ENCODE data around the gene RNF227. TPM values are rescaled to one million over a fixed set of nuclear protein-coding genes. Genes with fewer than 3 reads are reported as not detected.
A peak's percentile ranks its signal among the peaks of the same experiment; 100 is the strongest.
"Not testable (repeated sequence)": the region's sequence is repeated elsewhere in the genome, so short reads cannot be mapped to it uniquely, and the experiment has no call there.

Gene RNF227
- total RNA-seq = 1 to 10 TPM; 2.6 to 5.2 (median 4.2) TPM

DNA sequence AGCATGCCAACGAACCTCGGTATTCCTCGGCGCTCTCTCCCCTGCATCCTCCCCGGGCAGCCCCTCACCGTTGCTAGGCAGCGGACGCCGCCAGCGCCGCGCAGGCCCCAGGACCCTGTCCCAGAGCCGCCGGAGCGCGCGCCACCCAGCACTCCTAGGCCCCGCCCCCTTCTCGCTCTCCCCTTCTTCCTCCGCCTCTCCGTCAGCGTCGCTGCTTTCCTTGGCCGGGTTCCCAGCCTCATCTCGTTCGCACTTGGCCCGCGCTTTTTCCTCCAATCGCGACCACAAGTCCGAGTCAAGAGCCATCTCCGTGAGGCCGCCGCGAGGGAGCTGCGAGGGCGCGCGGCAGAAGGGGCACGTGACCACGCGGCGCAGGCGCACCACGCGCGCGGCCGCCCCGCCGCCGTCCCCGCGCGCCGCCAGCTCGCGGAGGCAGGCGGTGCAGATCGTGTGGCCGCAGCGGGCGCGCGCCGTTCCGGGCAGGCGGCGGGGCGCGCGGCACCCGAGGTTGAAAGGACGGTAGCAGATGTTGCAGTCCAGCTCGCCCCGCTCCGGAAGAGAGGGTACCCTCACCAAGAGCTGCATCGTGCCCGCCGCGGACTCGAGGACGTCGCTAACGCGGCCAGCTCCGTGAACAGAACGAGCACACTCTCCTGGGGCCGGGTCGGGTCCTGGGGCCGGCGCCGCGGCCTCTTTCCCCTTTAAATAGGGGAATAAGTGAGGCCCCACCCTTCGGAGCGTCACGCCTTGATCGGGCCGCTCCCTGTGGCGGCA lies at the start of gene RNF227:
Gene RNF227, minus strand, starts transcription at position 679 of the 774 bp plus-strand sequence. Its CDS starts 94 bp downstream, at position 585.
- 0 to 5% (median 2%) methylated on average over 2 to 13 of the region's 100 CpGs; no CpG with 5 or more reads in 4 of the 10 experiments for WGBS, 10 experiments
- Histone ChIP-seq H3K4me3 (peak within 1 kb of the TSS; percentile 39 to 47 (median 43)), H3K27ac (peak within 1 kb of the TSS; percentile 93), H3K4me1 (replicated peaks in 1 of 2) (peaks cover 12 to 17% of the 10 kb centered on the region in 2 donors)
- ATAC-seq (replicated peaks in 6 of 8) = peak; percentile 75 to 91 (median 88)
- in situ Hi-C loops (cut with MboI; ENCODE audit: low pct_unique_long_range_greater_than_20kb in 2 of 9, low sequenced_read_pairs in 9 of 9, unreplicated experiment in 9 of 9) = no loop called here

DNA sequence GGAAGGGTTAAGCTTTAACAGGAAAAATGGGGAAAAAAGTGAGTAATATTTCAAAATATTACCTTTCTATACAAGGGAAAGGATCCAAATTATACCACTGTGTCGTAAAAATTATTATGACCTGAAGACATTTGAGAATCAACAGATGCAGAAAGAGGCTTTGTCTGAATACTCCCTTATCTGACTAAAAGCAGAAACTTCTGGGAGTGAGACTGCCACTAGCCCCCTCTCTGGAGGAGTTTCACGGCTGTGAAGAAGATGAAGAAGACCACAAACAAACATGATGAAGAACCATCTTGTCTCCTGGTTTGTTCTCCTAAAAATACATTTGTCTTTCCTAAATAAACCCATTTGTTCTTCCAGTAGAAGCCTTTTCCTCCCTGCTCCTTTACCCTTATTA lies 45.3 kb upstream of the RNF227 start:
- 6 to 100% (median 45%) methylated on average over 1 to 2 of the region's 2 CpGs for WGBS, 10 experiments
- Histone ChIP-seq H3K27ac (no peak overlapping the region), H3K4me1 (replicated peaks in 1 of 2) (no peaks in the 10 kb centered on the region), H3K4me3 (no peak overlapping the region)
- no peak for ATAC-seq (replicated peaks in 6 of 8)
- in situ Hi-C loops (cut with MboI; ENCODE audit: low pct_unique_long_range_greater_than_20kb in 2 of 9, low sequenced_read_pairs in 9 of 9, unreplicated experiment in 9 of 9) = no loop called here

DNA sequence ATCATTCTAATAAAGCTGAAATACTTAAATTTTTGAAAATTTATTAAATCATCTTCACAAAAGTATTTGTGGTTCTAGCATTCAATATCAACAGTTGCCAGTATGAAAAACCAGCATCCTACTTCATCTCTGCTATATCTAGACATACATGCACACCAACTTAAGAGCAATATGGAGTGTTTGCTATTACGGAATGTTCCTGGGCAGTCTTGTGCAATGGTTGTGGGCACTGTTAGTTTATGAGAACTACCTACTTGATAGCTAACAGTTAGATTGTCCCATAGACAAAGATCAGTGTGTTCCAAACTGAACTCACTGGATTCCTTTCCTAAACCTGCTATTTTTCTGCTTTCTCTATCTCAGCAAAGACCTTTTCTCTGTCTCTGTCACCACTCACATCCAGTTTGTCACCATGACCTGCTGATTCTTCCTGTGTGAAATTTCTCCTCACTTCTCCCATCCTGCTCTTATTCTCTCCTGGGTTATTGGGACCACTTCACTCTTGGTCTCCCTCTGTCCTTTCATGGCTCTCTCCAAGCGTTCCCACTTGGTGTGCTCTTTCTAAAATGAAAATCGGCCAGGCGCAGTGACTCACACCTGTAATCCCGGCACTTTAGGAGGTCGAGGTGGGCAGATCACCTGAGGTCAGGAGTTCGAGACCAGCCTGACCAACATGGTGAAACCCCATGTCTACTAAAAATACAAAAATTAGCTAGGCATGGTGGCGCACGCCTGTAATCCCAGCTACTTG lies 43.6 kb upstream of the RNF227 start:
- no peak for ATAC-seq (replicated peaks in 6 of 8)
- Histone ChIP-seq H3K4me3 (no peak overlapping the region), H3K4me1 (replicated peaks in 1 of 2) (no peaks in the 10 kb centered on the region), H3K27ac (no peak overlapping the region)
- WGBS, 10 experiments = 57 to 100% (median 84%) methylated on average over 1 to 7 of the region's 9 CpGs
- in situ Hi-C loops (cut with MboI; ENCODE audit: low pct_unique_long_range_greater_than_20kb in 2 of 9, low sequenced_read_pairs in 9 of 9, unreplicated experiment in 9 of 9) = no loop called here

DNA sequence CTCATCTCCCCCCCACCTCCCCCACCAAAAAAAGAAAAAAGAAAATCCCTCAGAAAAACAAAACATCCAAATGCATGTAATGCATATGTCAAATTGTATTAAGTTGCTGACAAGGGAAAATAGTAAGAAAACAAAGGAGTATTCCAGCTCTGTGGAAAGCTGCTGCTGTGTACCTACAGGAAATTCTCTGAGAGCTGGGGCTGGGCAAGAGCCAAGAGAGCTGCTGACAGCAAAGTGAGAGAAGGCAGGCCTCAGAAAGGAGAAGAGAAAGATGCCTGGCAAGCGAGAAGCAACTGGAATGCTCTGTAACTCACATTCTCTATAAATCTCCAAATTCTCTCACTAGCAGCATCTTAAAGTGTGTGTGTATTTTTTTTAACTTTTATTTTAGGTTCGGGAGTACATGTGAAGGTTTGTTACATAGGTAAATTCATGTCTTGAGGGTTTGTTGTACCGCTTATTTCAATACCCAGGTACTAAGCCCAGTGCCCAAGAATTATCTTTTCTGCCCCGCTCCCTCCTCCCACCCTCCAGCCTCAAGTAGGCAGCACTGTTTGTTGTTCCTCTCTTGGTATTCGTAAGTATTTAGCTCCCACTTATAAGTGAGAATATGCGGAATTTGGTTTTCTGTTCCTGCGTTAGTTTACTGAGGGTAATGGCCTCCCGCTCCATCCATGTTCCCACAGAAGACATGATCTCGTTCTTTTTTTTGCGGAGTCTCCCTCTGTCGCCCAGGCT lies 40.3 kb upstream of the RNF227 start:
- no peaks in the 10 kb centered on the region for H3K4me1 ChIP-seq (replicated peaks in 1 of 2)
- in situ Hi-C loops (cut with MboI; ENCODE audit: low pct_unique_long_range_greater_than_20kb in 2 of 9, low sequenced_read_pairs in 9 of 9, unreplicated experiment in 9 of 9) = no loop called here
- WGBS, 10 experiments = 0 to 93% (median 82%) methylated on average over 1 to 10 of the region's 11 CpGs
- H3K27ac ChIP-seq = no peak overlapping the region
- no peak overlapping the region for H3K4me3 ChIP-seq
- peak in 1 of 8 experiments; percentile 44 for ATAC-seq (replicated peaks in 6 of 8)

DNA sequence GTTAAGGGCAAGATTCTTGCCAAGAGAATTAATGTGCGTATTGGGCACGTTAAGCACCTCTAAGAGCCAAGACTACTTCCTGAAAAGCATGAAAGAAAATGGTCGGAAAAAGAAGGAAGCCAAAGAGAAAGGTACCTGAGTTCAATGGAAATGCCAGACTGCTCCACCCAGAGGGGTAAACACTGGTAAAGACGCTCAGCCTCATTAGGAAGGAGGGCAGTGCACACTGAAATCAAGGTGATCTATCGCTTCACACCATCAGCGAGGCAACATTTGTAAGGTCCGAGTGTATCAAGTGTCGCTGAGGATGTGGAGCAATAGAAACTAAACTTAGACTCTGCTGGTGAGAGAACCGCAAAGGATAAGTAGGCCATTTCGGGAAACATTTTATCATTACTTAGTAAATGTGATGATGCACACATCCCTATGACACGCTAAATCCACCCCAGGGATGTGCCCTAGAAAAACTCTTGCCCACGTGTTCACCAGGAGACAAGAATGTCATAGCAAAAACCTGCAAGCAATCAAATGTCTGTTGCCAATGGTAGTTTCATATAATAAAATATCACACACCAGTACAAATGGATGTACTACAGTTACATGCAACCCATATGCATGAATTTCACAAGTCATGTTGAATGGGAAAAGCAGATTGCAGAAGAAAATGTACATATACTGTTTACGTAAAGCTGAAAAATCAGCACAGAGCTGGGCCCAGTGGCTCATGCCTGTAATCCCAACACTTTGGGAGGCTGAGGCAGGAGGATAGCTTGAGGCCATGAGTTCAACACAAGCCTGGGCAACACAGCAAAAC lies 39.5 kb upstream of the RNF227 start:
- in situ Hi-C loops (cut with MboI; ENCODE audit: low pct_unique_long_range_greater_than_20kb in 2 of 9, low sequenced_read_pairs in 9 of 9, unreplicated experiment in 9 of 9) = no loop called here
- H3K4me1 ChIP-seq (replicated peaks in 1 of 2) = no peaks in the 10 kb centered on the region
- peak in 3 of 8 experiments; percentile 67 to 84 (median 68) for ATAC-seq (replicated peaks in 6 of 8)
- no peak overlapping the region for H3K27ac ChIP-seq
- 40 to 100% (median 73%) methylated on average over 1 to 11 of the region's 13 CpGs; no CpG with 5 or more reads in 1 of the 10 experiments for WGBS, 10 experiments
- H3K4me3 ChIP-seq = no peak overlapping the region

DNA sequence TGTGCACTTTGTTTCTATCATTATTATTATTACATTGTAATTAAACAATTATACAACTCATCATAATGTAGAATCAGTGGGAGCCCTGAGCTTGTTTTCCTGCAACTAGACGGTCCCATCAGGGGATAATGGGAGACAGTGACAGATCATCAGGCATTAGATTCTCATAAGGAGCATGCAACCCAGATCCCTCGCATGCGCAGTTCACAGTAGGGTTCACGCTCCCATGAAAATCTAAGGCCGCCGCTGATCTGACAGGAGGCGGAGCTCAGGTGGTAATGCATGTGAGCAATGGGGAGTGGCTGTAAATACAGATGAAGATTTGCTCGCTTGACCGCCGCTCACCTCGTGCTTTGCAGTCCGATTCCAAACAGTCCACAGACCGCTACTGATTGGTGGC lies 37.2 kb upstream of the RNF227 start:
- ATAC-seq (replicated peaks in 6 of 8); H3K4me3 ChIP-seq; in situ Hi-C loops (cut with MboI; ENCODE audit: low pct_unique_long_range_greater_than_20kb in 2 of 9, low sequenced_read_pairs in 9 of 9, unreplicated experiment in 9 of 9); H3K27ac ChIP-seq; H3K4me1 ChIP-seq (replicated peaks in 1 of 2): not testable (repeated sequence)
- 80 to 95% (median 87%) methylated on average over 3 to 9 of the region's 13 CpGs; no CpG with 5 or more reads in 2 of the 10 experiments for WGBS, 10 experiments

DNA sequence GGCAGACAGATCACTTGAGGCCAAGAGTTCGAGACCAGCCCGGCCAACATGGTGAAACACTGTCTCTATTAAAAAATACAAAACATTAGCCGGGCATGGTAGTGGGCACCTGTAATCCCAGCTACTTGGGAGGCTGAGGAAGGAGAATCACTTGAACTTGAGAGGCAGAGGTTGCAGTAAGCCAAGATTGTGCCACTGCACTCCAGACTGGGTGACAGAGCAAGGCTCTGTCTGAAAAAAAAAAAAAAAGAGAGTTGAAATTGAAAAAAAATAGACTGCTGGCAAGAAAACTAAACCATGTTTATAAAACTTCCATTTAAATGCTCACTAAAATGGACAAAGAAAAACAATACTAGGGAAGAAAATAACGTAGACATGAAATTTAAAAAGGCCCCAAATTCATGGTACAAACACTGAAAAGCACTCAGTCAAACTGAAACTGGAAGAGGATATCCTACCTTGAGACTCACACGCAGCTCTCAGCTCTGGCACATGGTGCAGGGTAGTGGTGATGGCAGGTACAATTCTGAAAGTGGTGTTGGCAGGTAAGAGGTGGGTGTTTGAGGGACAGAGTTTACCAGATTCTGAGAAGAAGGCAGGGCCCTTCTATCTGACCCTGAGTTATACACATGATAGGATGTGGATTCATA lies 35.2 kb upstream of the RNF227 start:
- Histone ChIP-seq H3K4me1 (replicated peaks in 1 of 2) (no peaks in the 10 kb centered on the region), H3K4me3 (no peak overlapping the region), H3K27ac (no peak overlapping the region)
- in situ Hi-C loops (cut with MboI; ENCODE audit: low pct_unique_long_range_greater_than_20kb in 2 of 9, low sequenced_read_pairs in 9 of 9, unreplicated experiment in 9 of 9) = no loop called here
- no peak for ATAC-seq (replicated peaks in 6 of 8)
- 11 to 92% (median 64%) methylated on average over 1 to 5 of the region's 5 CpGs; no CpG with 5 or more reads in 2 of the 10 experiments for WGBS, 10 experiments

DNA sequence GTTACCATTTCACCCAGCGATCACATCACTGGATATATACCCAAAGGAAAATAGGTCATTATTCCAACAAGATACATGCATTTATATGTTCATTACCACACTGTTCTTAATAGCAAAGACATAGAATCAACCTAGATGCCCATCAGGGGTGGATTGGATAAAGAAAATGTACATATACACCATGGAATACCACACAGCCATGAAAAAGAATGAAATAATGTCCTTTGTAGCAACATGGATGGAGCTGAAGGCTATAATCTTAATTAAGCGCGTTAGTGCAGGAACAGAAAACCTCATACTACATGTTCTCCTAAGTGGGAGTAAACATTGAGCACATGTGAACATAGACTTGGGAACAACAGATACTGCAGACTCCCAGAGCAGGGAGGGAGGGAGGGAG lies 34.5 kb upstream of the RNF227 start:
- no peak overlapping the region for H3K4me3 ChIP-seq
- H3K4me1 ChIP-seq (replicated peaks in 1 of 2) = no peaks in the 10 kb centered on the region
- ATAC-seq (replicated peaks in 6 of 8) = no peak
- H3K27ac ChIP-seq = no peak overlapping the region
- in situ Hi-C loops (cut with MboI; ENCODE audit: low pct_unique_long_range_greater_than_20kb in 2 of 9, low sequenced_read_pairs in 9 of 9, unreplicated experiment in 9 of 9) = no loop called here
- 33 to 100% (median 71%) methylated on average over 1 to 3 of the region's 3 CpGs; no CpG with 5 or more reads in 1 of the 10 experiments for WGBS, 10 experiments

DNA sequence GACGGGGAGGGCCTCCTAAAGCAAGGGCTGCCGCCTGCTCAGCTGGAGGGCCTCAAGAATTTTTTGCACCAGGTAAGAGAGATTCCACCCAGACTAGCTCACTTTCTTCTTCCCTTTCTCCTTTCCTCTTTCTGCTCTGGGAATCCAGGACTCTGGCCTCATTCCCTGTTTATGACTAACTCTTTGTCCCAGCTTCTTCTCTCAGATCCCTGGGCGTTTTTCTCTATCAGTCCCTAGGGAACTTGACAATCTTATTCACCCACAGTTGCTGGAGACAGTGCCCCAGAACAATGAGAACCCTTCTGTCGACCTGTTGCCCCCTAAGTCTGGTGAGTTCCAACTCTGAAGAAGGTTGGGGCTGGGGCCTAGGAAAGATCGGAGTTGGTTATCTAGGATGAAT lies 31.6 kb upstream of the RNF227 start:
- 39 to 100% (median 88%) methylated on average over 2 to 5 of the region's 5 CpGs; no CpG with 5 or more reads in 1 of the 10 experiments for WGBS, 10 experiments
- in situ Hi-C loops (cut with MboI; ENCODE audit: low pct_unique_long_range_greater_than_20kb in 2 of 9, low sequenced_read_pairs in 9 of 9, unreplicated experiment in 9 of 9) = no loop called here
- no peak for ATAC-seq (replicated peaks in 6 of 8)
- H3K4me3 ChIP-seq = no peak overlapping the region
- H3K27ac ChIP-seq = no peak overlapping the region
- no peaks in the 10 kb centered on the region for H3K4me1 ChIP-seq (replicated peaks in 1 of 2)

DNA sequence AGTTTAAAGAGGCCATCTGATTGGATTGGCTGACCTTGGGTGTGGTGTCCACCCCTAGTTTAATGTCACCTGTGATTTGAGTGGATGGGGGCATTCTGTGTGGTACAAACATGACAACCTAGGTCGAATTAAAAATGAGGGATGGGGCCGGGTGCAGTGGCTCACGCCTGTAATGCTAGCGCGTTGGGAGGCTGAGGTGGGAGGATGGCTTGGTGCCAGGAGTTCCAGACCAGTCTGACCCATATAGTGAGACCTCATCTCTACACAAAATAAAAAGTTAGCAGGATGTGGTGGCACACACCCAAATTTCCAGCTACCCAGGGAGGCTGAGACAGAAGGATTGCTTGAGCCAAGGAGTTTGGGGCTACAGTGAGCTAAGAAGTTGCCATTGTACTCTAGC lies 30.4 kb upstream of the RNF227 start:
- no peak for ATAC-seq (replicated peaks in 6 of 8)

DNA sequence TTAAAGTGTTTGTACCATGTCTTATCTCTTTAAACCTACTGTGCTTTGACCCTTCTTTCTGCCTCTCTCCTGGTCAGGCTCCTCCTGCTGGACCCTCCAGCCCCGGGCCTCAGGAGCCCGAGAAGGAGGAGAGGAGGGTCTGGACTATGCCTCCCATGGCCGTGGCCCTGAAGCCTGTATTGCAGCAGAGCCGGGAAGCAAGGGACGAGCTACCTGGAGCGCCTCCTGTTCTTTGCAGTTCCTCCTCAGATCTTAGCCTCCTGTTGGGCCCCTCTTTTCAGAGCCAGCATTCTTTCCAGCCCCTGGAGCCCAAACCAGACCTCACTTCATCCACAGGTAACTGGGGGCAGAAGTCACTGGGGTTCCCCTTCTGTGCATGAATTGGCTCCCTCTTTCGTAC lies 29.6 kb upstream of the RNF227 start:
- H3K4me1 ChIP-seq (replicated peaks in 1 of 2) = no peaks in the 10 kb centered on the region
- in situ Hi-C loops (cut with MboI; ENCODE audit: low pct_unique_long_range_greater_than_20kb in 2 of 9, low sequenced_read_pairs in 9 of 9, unreplicated experiment in 9 of 9) = no loop called here
- H3K27ac ChIP-seq = no peak overlapping the region
- no peak overlapping the region for H3K4me3 ChIP-seq
- 60 to 100% (median 95%) methylated on average over 1 to 5 of the region's 7 CpGs; no CpG with 5 or more reads in 5 of the 10 experiments for WGBS, 10 experiments
- no peak for ATAC-seq (replicated peaks in 6 of 8)

More for the DNA sequence above, 30.4 kb upstream of the RNF227 start:
- in situ Hi-C loops (cut with MboI; ENCODE audit: low pct_unique_long_range_greater_than_20kb in 2 of 9, low sequenced_read_pairs in 9 of 9, unreplicated experiment in 9 of 9) = no loop called here
- Histone ChIP-seq H3K4me1 (replicated peaks in 1 of 2) (no peaks in the 10 kb centered on the region), H3K4me3 (no peak overlapping the region), H3K27ac (no peak overlapping the region)
- WGBS, 10 experiments = 60 to 100% (median 94%) methylated on average over 1 to 5 of the region's 5 CpGs; no CpG with 5 or more reads in 4 of the 10 experiments

DNA sequence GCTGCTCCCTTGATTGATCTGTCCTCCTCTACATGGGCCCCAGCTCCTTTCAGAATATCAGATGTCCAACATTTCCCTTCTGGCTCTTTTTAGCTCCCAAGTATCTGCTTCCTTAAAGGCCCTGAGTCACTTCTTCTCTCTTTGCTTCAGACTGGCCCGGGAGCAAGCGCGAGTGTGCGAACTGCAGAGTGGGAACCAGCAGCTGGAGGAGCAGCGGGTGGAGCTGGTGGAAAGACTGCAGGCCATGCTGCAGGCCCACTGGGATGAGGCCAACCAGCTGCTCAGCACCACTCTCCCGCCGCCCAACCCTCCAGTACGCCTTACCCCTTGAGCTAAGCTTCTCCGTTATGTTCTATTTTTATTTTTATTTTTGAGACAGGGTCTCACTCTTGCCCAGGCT lies 28.2 kb upstream of the RNF227 start:
- in situ Hi-C loops (cut with MboI; ENCODE audit: low pct_unique_long_range_greater_than_20kb in 2 of 9, low sequenced_read_pairs in 9 of 9, unreplicated experiment in 9 of 9) = no loop called here
- Histone ChIP-seq H3K4me3 (no peak overlapping the region), H3K4me1 (replicated peaks in 1 of 2) (no peaks in the 10 kb centered on the region), H3K27ac (no peak overlapping the region)
- ATAC-seq (replicated peaks in 6 of 8) = no peak
- 89 to 100% (median 100%) methylated on average over 1 to 8 of the region's 9 CpGs; no CpG with 5 or more reads in 3 of the 10 experiments for WGBS, 10 experiments
